Vagina (tissue), 2 donors: ENCODE results near the gene GAB2. TPM values are rescaled to one million over a fixed set of nuclear protein-coding genes. Genes with fewer than 3 reads are reported as not detected.

Source experiments
- DNase-seq, 2 donors: peaks; one replicate each; pipeline ENCODE4 v3.0.0-alpha.2; 2017; ENCODE audit errors: extremely low spot score in 2 of 2
- H3K27ac ChIP-seq: fragments of 200-600 bp; sonication (generic); one replicate; pipeline ENCODE4 v1.5.1; 2019
- H3K27me3 ChIP-seq: fragments of 200-600 bp; sonication (generic); one replicate; pipeline ENCODE4 v1.5.1; 2019
- H3K36me3 ChIP-seq, 2 donors: fragments of 200-600 bp; sonication (generic); one replicate each; pipeline ENCODE4 v1.5.1; 2017 to 2019
- H3K4me1 ChIP-seq: fragments of 200-600 bp; sonication (generic); one replicate; pipeline ENCODE4 v1.5.1; 2019
- H3K4me3 ChIP-seq, 2 donors: fragments of 200-600 bp; sonication (generic); 1 replicate in 1 of 2; 2 replicates in 1 of 2; pipeline ENCODE4 v1.5.1; 2016 to 2019
- H3K9me3 ChIP-seq: fragments of 200-600 bp; sonication (generic); one replicate; pipeline ENCODE4 v1.5.1; 2019
- POLR2A ChIP-seq, 2 donors: fragments of 450-650 bp; IDR thresholded peaks; one replicate each; pipeline ENCODE4 v1.6.1; 2017; ENCODE audit warnings: antibody characterized with exemption in 2 of 2, mild to moderate bottlenecking in 2 of 2, moderate library complexity in 2 of 2
- POLR2AphosphoS5 ChIP-seq, 2 donors: sonication (generic); formaldehyde crosslinking; IDR thresholded peaks; one replicate each; pipeline ENCODE4 v1.9.0; 2017; ENCODE audit warnings: antibody characterized with exemption in 2 of 2, mild to moderate bottlenecking in 2 of 2, low read depth in 1 of 2; ENCODE audit not compliant: insufficient read depth in 1 of 2
- intact Hi-C: fragments of 100-400 bp; cut with DNase I; formaldehyde crosslinking; loops from one replicate; pipeline ENCODE4 v1.15.1; 2023
- total RNA-seq: library from RNA; depleted of rRNA; stranded (reverse); fragments of >200 nt; gene quantifications from one replicate; pipeline ENCODE4 v1.2.3, GENCODE V29; 2016
- TF ChIP-seq, protein P1 (sequence below), 3 experiments: fragments of 450-650 bp in 2 of 3; fragments of 200-600 bp in 1 of 3; sonication (generic) in 1 of 3; IDR thresholded peaks; one replicate each; pipeline ENCODE4 v1.5.1; 2017 to 2019; ENCODE audit warnings: antibody characterized with exemption in 3 of 3, mild to moderate bottlenecking in 2 of 3, moderate library complexity in 2 of 3

The GAB2 gene
- total RNA-seq, 1 donor from 2014 or later, result 24.6 TPM

DNA sequence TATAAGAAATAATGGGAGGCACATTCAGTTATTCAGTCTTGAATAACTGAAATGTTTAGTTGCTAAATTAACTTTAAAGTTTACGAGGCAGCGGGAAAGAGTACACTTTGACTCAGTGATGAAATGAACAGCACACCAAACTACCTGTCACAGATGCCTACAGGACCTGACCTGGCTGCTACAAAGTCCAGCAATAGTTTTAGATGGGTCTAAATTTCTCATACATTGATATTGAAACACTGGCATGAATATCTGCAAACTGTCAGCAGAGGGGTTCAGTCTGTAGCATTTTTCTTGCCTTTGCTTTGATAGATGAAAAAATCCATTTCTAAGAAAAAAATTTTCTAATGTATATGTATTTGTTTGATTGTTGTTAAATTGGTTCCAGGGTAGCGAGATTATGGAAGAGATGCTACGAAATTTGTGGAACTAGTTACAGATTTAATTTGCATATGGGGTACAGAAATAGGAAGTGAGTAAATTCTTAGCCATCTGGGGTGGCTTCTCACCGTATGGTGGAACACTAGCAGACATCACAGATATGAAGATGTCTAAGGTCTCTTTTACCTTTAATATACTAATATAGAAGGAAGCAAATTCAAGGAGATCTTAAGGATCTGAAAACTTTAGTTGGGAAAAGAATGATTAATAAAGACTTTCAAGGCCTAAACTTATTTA, 20.8 kb upstream of the GAB2 start:
- DNase-seq, result no peak
- TF ChIP-seq POLR2AphosphoS5 (IDR thresholded peaks at IDR 0.05; ENCODE audit: insufficient read depth in 1 of 2, low read depth in 1 of 2) (no peak), POLR2A (IDR thresholded peaks at IDR 0.05) (no peak)
- TF ChIP-seq, protein P1, sequence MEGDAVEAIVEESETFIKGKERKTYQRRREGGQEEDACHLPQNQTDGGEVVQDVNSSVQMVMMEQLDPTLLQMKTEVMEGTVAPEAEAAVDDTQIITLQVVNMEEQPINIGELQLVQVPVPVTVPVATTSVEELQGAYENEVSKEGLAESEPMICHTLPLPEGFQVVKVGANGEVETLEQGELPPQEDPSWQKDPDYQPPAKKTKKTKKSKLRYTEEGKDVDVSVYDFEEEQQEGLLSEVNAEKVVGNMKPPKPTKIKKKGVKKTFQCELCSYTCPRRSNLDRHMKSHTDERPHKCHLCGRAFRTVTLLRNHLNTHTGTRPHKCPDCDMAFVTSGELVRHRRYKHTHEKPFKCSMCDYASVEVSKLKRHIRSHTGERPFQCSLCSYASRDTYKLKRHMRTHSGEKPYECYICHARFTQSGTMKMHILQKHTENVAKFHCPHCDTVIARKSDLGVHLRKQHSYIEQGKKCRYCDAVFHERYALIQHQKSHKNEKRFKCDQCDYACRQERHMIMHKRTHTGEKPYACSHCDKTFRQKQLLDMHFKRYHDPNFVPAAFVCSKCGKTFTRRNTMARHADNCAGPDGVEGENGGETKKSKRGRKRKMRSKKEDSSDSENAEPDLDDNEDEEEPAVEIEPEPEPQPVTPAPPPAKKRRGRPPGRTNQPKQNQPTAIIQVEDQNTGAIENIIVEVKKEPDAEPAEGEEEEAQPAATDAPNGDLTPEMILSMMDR (IDR thresholded peaks at IDR 0.05), result no peak
- no peaks in the 10 kb centered on the region for H3K27me3 ChIP-seq
- no peak overlapping the region for H3K27ac ChIP-seq
- no peaks in the 10 kb centered on the region for H3K4me1 ChIP-seq
- intact Hi-C loops, result no loop called here
- H3K36me3 ChIP-seq, result peaks cover 0 to 4% of the 10 kb centered on the region in 2 donors
- no peak overlapping the region for H3K4me3 ChIP-seq
- H3K9me3 ChIP-seq, result no peaks in the 10 kb centered on the region

DNA sequence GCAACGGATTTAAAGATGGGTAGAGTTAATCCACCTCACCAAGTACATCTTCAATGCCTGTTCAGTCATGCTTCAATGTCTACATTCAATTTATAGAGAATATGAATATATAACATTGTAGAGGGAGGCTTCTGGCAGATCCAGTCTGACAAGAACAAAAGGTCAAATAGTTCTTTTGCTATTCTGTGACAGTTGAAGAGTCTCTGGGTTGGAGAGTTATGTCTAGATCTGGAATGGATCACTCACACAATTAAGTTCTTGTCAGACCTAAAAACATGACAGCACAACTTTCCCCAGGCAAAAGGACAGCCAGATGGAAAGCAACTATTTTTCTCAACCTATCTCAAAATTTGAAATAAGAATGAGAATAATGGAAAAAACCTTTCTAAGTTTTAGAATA, 15.3 kb upstream of the GAB2 start:
- intact Hi-C loops, result no loop called here

DNA sequence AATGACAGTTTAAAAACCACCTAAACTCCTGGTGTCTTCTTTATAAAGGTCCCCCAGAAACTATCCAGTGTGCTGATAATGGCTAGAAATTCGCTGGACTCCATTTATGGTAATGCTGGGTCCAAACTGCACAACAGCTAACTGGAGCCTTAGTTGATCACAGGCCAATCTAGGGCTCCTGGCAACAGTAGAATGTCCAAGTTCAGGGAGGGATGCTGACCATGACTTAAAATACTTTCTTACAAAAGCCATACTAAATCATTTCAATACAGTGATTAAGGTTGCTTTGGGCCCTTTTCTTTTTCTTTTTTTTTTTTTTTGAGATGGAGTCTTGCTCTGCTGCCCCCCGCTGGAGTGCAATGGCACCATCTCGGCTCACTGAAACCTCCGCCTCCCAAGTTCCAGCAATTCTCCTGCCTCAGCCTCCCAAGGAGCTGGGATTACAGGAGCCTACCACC, 14.5 kb upstream of the GAB2 start:
- TF ChIP-seq POLR2A (IDR thresholded peaks at IDR 0.05) (no peak), POLR2AphosphoS5 (IDR thresholded peaks at IDR 0.05; ENCODE audit: insufficient read depth in 1 of 2, low read depth in 1 of 2) (no peak)
- TF ChIP-seq, protein P1 (IDR thresholded peaks at IDR 0.05), result peak in 1 of 3 experiments; percentile 15
- intact Hi-C loops, result no loop called here
- H3K27me3 ChIP-seq, result no peaks in the 10 kb centered on the region
- no peaks in the 10 kb centered on the region for H3K36me3 ChIP-seq
- H3K4me1 ChIP-seq, result no peaks in the 10 kb centered on the region
- DNase-seq, result no peak
- H3K9me3 ChIP-seq, result no peaks in the 10 kb centered on the region
- H3K27ac ChIP-seq, result no peak overlapping the region
- no peak overlapping the region for H3K4me3 ChIP-seq

More for the DNA sequence above, 15.3 kb upstream of the GAB2 start:
- no peak for DNase-seq
- TF ChIP-seq POLR2AphosphoS5 (IDR thresholded peaks at IDR 0.05; ENCODE audit: insufficient read depth in 1 of 2, low read depth in 1 of 2) (peak in 1 of 2 donors; percentile 24), POLR2A (IDR thresholded peaks at IDR 0.05) (no peak)
- TF ChIP-seq, protein P1 (IDR thresholded peaks at IDR 0.05), result no peak
- Histone ChIP-seq H3K9me3 (no peaks in the 10 kb centered on the region), H3K4me3 (no peak overlapping the region), H3K4me1 (no peaks in the 10 kb centered on the region), H3K27me3 (no peaks in the 10 kb centered on the region), H3K36me3 (no peaks in the 10 kb centered on the region), H3K27ac (no peak overlapping the region)

DNA sequence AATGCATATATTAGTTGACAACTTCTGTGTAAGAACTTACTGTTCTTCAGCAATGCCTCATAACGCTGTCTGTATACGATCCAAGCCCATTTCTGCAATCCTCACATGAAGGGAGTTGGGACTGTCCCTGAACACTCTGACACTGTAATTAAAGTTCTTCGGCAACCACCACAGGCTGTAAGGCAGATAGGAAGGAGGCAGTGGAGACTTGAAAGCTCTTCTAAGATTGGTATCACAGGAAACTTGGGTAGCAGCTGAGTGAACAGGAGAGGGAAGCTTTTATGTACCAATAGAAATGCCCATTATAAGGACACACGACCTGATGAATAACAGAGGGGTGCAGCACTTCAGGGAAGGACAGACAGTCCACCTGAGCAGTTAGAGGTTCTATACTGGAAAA, 12.0 kb upstream of the GAB2 start:
- no peak overlapping the region for H3K4me3 ChIP-seq
- intact Hi-C loops, result loop anchor here (10.0 kb wide), 1 partner anchor 285 kb away; no protein-coding TSS in a partner anchor
- no peaks in the 10 kb centered on the region for H3K27me3 ChIP-seq
- H3K9me3 ChIP-seq, result no peaks in the 10 kb centered on the region
- peaks cover 8% of the 10 kb centered on the region for H3K4me1 ChIP-seq
- DNase-seq, result no peak
- no peak overlapping the region for H3K27ac ChIP-seq
- TF ChIP-seq POLR2A (IDR thresholded peaks at IDR 0.05) (no peak), POLR2AphosphoS5 (IDR thresholded peaks at IDR 0.05; ENCODE audit: insufficient read depth in 1 of 2, low read depth in 1 of 2) (no peak)
- TF ChIP-seq, protein P1 (IDR thresholded peaks at IDR 0.05), result no peak
- H3K36me3 ChIP-seq, result no peaks in the 10 kb centered on the region

DNA sequence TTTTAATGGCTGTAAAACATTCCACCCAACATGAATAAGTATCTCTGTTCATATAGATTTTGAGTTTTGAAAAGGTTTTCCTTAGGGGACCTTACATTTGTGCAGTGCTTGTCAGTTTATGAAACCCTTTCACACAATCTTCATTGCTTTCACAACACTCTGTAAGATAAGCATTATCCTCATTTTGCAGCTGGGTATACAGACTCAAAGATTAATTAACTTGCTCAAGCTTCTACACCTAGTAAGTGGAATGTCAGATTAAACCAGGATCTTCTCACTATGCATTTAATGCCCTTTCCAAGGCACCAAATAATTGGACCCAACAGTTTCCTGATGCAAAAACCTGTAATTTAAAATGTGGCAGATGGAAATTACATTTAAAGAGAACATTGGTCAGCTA, 11.6 kb upstream of the GAB2 start:
- H3K9me3 ChIP-seq, result no peaks in the 10 kb centered on the region
- peaks cover 8% of the 10 kb centered on the region for H3K4me1 ChIP-seq
- TF ChIP-seq POLR2A (IDR thresholded peaks at IDR 0.05), result no peak
- TF ChIP-seq, protein P1 (IDR thresholded peaks at IDR 0.05), result no peak
- TF ChIP-seq POLR2AphosphoS5 (IDR thresholded peaks at IDR 0.05; ENCODE audit: insufficient read depth in 1 of 2, low read depth in 1 of 2), result no peak
- H3K4me3 ChIP-seq, result no peak overlapping the region
- no peak overlapping the region for H3K27ac ChIP-seq
- H3K27me3 ChIP-seq, result no peaks in the 10 kb centered on the region
- DNase-seq, result no peak
- intact Hi-C loops, result loop anchor here (10.0 kb wide), 1 partner anchor 284 kb away; no protein-coding TSS in a partner anchor
- H3K36me3 ChIP-seq, result no peaks in the 10 kb centered on the region
